ENCODE data around the gene TCP1.

TCP1 gene

DNA sequence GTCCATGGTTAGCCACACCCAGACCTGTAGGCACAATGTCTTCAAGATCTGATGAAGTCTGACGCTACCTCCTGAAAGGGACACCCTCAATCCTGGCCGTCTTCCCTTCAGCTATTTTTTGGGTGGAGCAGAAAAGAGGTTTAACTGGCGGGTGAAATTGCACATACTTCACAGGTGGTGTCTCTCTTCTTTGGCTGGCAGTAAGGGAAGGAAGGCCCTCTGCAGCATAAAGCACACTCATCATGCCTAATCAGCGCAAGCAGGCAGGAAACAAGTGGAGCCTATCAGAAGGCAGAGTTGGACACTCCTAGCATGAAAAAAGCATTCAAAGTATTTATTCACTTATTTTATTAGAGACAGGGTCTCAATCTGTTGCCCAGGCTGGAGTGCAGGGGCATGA is 43.5 kb upstream of the TCP1 start (continued):
- TF ChIP-seq, protein P1, sequence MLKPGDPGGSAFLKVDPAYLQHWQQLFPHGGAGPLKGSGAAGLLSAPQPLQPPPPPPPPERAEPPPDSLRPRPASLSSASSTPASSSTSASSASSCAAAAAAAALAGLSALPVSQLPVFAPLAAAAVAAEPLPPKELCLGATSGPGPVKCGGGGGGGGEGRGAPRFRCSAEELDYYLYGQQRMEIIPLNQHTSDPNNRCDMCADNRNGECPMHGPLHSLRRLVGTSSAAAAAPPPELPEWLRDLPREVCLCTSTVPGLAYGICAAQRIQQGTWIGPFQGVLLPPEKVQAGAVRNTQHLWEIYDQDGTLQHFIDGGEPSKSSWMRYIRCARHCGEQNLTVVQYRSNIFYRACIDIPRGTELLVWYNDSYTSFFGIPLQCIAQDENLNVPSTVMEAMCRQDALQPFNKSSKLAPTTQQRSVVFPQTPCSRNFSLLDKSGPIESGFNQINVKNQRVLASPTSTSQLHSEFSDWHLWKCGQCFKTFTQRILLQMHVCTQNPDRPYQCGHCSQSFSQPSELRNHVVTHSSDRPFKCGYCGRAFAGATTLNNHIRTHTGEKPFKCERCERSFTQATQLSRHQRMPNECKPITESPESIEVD (tag by site-specific recombination; IDR thresholded peaks at IDR 0.05), result no peak
- TF ChIP-seq, protein P2, sequence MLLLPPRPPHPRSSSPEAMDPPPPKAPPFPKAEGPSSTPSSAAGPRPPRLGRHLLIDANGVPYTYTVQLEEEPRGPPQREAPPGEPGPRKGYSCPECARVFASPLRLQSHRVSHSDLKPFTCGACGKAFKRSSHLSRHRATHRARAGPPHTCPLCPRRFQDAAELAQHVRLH (tag by site-specific recombination; IDR thresholded peaks at IDR 0.05), result no peak

DNA sequence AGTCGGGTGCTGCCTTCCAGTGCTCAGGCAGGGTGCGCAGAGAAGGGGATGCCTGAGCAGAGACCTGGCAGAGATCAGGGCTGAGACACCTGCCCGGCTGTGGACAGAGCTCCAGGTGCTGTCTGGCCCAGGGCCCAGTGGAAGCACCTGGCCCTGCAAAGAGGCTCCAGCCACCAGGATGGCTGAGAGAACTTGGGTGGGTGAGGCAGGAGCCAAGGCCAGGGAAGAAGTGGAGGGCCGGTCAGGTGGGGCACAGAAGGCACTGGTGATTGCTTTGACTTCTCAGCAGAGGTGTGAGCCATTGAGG is 41.9 kb upstream of the TCP1 start:
- Histone ChIP-seq H3K4me1 (ENCODE audit: control insufficient read depth, insufficient read depth, low read length) (no peaks in the 10 kb centered on the region), H3K4me3 (ENCODE audit: low read depth, low read length) (no peak overlapping the region), H3K27ac (ENCODE audit: extremely low read depth, low read depth, low read length) (no peak overlapping the region), H3K36me3 (ENCODE audit: control insufficient read depth in 2 of 2, insufficient read depth in 1 of 2, low read length in 2 of 2) (no peaks in the 10 kb centered on the region), H3K9me3 (ENCODE audit: control insufficient read depth, insufficient read depth, low read depth, low read length) (no peaks in the 10 kb centered on the region)
- ChIA-PET POLR2A (no interaction called here), CTCF (no interaction called here)
- TF ChIP-seq ZNF221 (tag by site-specific recombination; IDR thresholded peaks at IDR 0.05; ENCODE audit: borderline replicate concordance) (no peak), REPIN1 (tag by site-specific recombination; IDR thresholded peaks at IDR 0.05; ENCODE audit: low read depth) (no peak)

DNA sequence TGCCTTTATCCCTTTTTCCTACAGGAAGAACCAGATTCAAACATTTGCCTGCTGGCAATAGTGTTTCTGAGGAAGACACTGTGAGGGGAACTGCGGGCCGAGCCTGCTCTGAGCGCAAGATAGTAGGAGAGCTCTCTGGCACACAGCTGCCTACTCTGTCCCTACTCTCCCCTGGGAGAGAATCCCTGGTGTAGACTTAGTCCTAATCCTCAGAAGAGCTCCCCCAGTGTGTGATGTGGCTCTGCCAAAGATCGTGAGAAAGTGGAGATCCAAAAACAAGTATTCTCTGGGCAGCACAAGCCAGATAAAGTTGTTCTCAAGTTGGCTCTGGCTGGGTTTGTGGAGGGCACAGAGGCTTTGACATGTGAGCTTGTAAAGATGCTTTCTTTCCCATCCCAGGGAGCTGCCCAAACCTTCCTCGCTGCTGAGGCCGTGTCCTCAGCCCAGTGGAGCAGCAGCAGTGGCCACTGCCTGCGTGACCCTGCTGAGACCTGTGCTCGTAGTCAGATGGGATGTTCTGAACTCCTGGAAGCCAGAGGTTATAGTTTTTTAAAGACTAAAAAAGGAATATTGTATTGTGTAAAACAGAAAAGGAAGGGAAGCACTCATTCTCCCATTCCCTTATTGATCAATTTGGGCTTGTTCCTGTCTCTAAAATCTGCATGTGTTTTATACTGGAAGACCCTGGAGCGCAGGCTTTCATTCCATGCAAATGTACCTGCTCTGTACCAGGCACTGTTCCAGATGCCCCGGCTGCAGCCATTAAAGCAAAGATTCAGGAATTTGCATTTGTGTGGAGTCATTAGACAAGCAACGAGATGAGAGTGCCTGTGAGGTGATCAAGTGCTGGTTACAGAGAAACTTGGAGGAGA is 41.3 kb upstream of the TCP1 start:
- POLR2A ChIA-PET, result interaction anchor here (2.3 kb wide), 1 partner anchor 41 kb away, joined by 9 read pairs; the partner anchor contains the start of genes MRPL18 and TCP1

DNA sequence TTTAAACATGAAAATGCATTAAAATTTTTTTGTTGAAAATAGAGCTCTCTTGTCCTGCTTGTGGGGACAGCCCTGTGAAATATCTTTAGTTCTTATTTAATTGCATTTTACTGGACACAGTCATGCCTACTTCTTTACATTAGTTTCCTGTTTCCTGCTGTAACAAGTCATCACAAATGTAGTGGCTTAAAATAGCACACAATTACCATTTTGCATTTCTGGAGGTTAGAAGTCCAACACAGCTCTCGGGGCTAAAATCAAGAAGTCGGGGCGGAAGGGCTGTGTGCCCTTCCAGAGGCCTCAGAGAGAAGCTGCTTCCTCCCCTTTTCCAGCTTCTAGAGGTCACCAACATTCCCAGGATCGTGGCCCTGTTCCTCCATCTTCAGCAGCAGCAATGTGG is 40.1 kb upstream of the TCP1 start:
- Histone ChIP-seq H3K36me3 (ENCODE audit: control insufficient read depth in 2 of 2, insufficient read depth in 1 of 2, low read length in 2 of 2) (no peaks in the 10 kb centered on the region), H3K27ac (ENCODE audit: extremely low read depth, low read depth, low read length) (no peak overlapping the region), H3K4me1 (ENCODE audit: control insufficient read depth, insufficient read depth, low read length) (no peaks in the 10 kb centered on the region), H3K9me3 (ENCODE audit: control insufficient read depth, insufficient read depth, low read depth, low read length) (no peaks in the 10 kb centered on the region), H3K4me3 (ENCODE audit: low read depth, low read length) (no peak overlapping the region)
- ChIA-PET POLR2A (interaction anchor here (0.6 to 2.3 kb wide), 2 partner anchors 31 to 40 kb away, joined by 3 to 9 read pairs; partner anchors contain the start of genes MRPL18 and TCP1), CTCF (interaction anchor here (0.7 to 1.4 kb wide), 2 partner anchors 12 to 726 kb away, joined by 3 to 6 read pairs; no protein-coding TSS in a partner anchor)
- no peak for TF ChIP-seq ZFP69B (tag by site-specific recombination; IDR thresholded peaks at IDR 0.05)
- TF ChIP-seq, protein P3, sequence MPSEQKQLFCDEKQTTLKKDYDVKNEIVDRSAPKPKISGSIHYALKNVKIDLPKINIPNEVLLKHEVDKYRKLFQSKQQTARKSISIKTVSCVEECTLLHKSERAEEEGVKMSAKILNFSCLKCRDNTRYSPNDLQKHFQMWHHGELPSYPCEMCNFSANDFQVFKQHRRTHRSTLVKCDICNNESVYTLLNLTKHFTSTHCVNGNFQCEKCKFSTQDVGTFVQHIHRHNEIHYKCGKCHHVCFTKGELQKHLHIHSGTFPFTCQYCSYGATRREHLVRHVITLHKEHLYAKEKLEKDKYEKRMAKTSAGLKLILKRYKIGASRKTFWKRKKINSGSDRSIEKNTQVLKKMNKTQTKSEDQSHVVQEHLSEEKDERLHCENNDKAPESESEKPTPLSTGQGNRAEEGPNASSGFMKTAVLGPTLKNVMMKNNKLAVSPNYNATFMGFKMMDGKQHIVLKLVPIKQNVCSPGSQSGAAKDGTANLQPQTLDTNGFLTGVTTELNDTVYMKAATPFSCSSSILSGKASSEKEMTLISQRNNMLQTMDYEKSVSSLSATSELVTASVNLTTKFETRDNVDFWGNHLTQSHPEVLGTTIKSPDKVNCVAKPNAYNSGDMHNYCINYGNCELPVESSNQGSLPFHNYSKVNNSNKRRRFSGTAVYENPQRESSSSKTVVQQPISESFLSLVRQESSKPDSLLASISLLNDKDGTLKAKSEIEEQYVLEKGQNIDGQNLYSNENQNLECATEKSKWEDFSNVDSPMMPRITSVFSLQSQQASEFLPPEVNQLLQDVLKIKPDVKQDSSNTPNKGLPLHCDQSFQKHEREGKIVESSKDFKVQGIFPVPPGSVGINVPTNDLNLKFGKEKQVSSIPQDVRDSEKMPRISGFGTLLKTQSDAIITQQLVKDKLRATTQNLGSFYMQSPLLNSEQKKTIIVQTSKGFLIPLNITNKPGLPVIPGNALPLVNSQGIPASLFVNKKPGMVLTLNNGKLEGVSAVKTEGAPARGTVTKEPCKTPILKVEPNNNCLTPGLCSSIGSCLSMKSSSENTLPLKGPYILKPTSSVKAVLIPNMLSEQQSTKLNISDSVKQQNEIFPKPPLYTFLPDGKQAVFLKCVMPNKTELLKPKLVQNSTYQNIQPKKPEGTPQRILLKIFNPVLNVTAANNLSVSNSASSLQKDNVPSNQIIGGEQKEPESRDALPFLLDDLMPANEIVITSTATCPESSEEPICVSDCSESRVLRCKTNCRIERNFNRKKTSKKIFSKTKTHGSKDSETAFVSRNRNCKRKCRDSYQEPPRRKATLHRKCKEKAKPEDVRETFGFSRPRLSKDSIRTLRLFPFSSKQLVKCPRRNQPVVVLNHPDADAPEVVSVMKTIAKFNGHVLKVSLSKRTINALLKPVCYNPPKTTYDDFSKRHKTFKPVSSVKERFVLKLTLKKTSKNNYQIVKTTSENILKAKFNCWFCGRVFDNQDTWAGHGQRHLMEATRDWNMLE (tag by site-specific recombination; conservative IDR thresholded peaks at IDR 0.05; ENCODE audit: low read depth), result no peak
- no peak for TF ChIP-seq YY1 (tag by site-specific recombination; IDR thresholded peaks at IDR 0.05)
- TF ChIP-seq ZNF404 (tag by site-specific recombination; IDR thresholded peaks at IDR 0.05), result no peak
- no peak for TF ChIP-seq ZFHX2 (tag by site-specific recombination; conservative IDR thresholded peaks at IDR 0.05)
- TF ChIP-seq, protein P4, sequence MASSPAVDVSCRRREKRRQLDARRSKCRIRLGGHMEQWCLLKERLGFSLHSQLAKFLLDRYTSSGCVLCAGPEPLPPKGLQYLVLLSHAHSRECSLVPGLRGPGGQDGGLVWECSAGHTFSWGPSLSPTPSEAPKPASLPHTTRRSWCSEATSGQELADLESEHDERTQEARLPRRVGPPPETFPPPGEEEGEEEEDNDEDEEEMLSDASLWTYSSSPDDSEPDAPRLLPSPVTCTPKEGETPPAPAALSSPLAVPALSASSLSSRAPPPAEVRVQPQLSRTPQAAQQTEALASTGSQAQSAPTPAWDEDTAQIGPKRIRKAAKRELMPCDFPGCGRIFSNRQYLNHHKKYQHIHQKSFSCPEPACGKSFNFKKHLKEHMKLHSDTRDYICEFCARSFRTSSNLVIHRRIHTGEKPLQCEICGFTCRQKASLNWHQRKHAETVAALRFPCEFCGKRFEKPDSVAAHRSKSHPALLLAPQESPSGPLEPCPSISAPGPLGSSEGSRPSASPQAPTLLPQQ (tag by site-specific recombination; IDR thresholded peaks at IDR 0.05), result no peak
- TF ChIP-seq, protein P5, sequence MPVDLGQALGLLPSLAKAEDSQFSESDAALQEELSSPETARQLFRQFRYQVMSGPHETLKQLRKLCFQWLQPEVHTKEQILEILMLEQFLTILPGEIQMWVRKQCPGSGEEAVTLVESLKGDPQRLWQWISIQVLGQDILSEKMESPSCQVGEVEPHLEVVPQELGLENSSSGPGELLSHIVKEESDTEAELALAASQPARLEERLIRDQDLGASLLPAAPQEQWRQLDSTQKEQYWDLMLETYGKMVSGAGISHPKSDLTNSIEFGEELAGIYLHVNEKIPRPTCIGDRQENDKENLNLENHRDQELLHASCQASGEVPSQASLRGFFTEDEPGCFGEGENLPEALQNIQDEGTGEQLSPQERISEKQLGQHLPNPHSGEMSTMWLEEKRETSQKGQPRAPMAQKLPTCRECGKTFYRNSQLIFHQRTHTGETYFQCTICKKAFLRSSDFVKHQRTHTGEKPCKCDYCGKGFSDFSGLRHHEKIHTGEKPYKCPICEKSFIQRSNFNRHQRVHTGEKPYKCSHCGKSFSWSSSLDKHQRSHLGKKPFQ (tag by site-specific recombination; IDR thresholded peaks at IDR 0.05), result no peak
- no peak for TF ChIP-seq ZNF473 (tag by site-specific recombination; IDR thresholded peaks at IDR 0.05)
- TF ChIP-seq ZNF629 (tag by site-specific recombination; IDR thresholded peaks at IDR 0.05), result no peak
- TF ChIP-seq ZNF548 (tag by site-specific recombination; IDR thresholded peaks at IDR 0.05), result no peak
- TF ChIP-seq BCL11A (tag by site-specific recombination; IDR thresholded peaks at IDR 0.05; ENCODE audit: low read depth), result no peak

More for the DNA sequence above, 41.3 kb upstream of the TCP1 start:
- no peaks in the 10 kb centered on the region for H3K4me1 ChIP-seq (ENCODE audit: control insufficient read depth, insufficient read depth, low read length)
- no peak overlapping the region for H3K4me3 ChIP-seq (ENCODE audit: low read depth, low read length)
- CTCF ChIA-PET, result interaction anchor here (0.7 kb wide), 1 partner anchor 250 kb away, joined by 5 read pairs; no protein-coding TSS in a partner anchor
- TF ChIP-seq ZNF335 (tag by site-specific recombination; conservative IDR thresholded peaks at IDR 0.05) (no peak), ZNF175 (tag by site-specific recombination; IDR thresholded peaks at IDR 0.05) (no peak), ZFP69B (tag by site-specific recombination; IDR thresholded peaks at IDR 0.05) (no peak)
- no peaks in the 10 kb centered on the region for H3K36me3 ChIP-seq (ENCODE audit: control insufficient read depth in 2 of 2, insufficient read depth in 1 of 2, low read length in 2 of 2)
- H3K27ac ChIP-seq (ENCODE audit: extremely low read depth, low read depth, low read length), result no peak overlapping the region
- no peaks in the 10 kb centered on the region for H3K9me3 ChIP-seq (ENCODE audit: control insufficient read depth, insufficient read depth, low read depth, low read length)
